PC-9 (cell line): ENCODE data around the gene SHBG. TPM values are rescaled to one million over a fixed set of nuclear protein-coding genes. Genes with fewer than 3 reads are reported as not detected.
A peak's percentile ranks its signal among the peaks of the same experiment; 100 is the strongest.

Source experiments
- BruUV-seq: library from RNA; stranded (reverse); fragments of 400-500 nt; replicated peaks from 2 replicates; lab custom pipeline; 2021; lab: Mats Ljungman, UMichigan
- CTCF ChIA-PET: fragments of 300-600 bp; sonication (Branson Sonifier 250); formaldehyde crosslinking; loops from one replicate; lab custom pipeline; 2022; ENCODE audit warnings: antibody characterized with exemption; lab: Charles Lee
- POLR2A ChIA-PET: fragments of 300-600 bp; sonication (Branson Sonifier 250); formaldehyde crosslinking; loops from one replicate; lab custom pipeline; 2022; ENCODE audit warnings: antibody characterized with exemption; ENCODE audit not compliant: unreplicated experiment; lab: Charles Lee
- DNase-seq, 2 experiments: peaks; one replicate each; pipeline versions ENCODE4 v3.0.0 to v3.0.0-alpha.2; 2015 to 2022; ENCODE audit warnings: mixed read lengths in 1 of 2
- H2AFZ ChIP-seq: fragments of 200-600 bp; sonication (generic); 2 replicates; pipeline ENCODE4 v1.8.1; 2017; ENCODE audit warnings: antibody characterized with exemption
- H3F3A ChIP-seq: fragments of 200-600 bp; sonication (generic); 2 replicates; pipeline ENCODE4 v1.8.1; 2017; ENCODE audit warnings: antibody characterized with exemption, mild to moderate bottlenecking, low read depth; ENCODE audit not compliant: insufficient read depth
- H3K27ac ChIP-seq: fragments of 200-600 bp; sonication (generic); 2 replicates; pipeline ENCODE4 v1.6.1; 2016; ENCODE audit warnings: mixed run types
- H3K27me3 ChIP-seq: fragments of 200-600 bp; sonication (generic); 2 replicates; pipeline ENCODE4 v1.6.1; 2016; ENCODE audit warnings: low read depth, mixed run types; ENCODE audit not compliant: insufficient read depth
- H3K36me3 ChIP-seq: fragments of 200-600 bp; sonication (generic); 2 replicates; pipeline ENCODE4 v1.6.1; 2016; ENCODE audit warnings: low read depth, mixed run types
- H3K4me1 ChIP-seq: fragments of 200-600 bp; sonication (generic); replicated peaks from 2 replicates; pipeline ENCODE4 v1.6.1; 2016; ENCODE audit warnings: mixed run types; ENCODE audit not compliant: insufficient read depth
- H3K4me2 ChIP-seq: fragments of 200-600 bp; sonication (generic); 2 replicates; pipeline ENCODE4 v1.6.1; 2017; ENCODE audit warnings: mixed run types
- H3K4me3 ChIP-seq: fragments of 200-600 bp; sonication (generic); 2 replicates; pipeline ENCODE4 v1.6.1; 2016; ENCODE audit warnings: mixed run types
- H3K79me2 ChIP-seq: fragments of 200-600 bp; sonication (generic); 2 replicates; pipeline ENCODE4 v1.6.1; 2017; ENCODE audit warnings: low read depth, mixed run types
- H3K9me2 ChIP-seq: fragments of 200-600 bp; sonication (generic); 2 replicates; pipeline ENCODE4 v1.8.1; 2017; ENCODE audit warnings: mild to moderate bottlenecking; ENCODE audit not compliant: insufficient read depth
- H3K9me3 ChIP-seq: fragments of 200-600 bp; sonication (generic); 2 replicates; pipeline ENCODE4 v1.8.1; 2016; ENCODE audit warnings: low read depth; ENCODE audit not compliant: insufficient read depth
- H4K20me1 ChIP-seq: fragments of 200-600 bp; sonication (generic); 2 replicates; pipeline ENCODE4 v1.8.1; 2017; ENCODE audit not compliant: insufficient read depth
- CTCF ChIP-seq: fragments of 200-600 bp; sonication (generic); conservative IDR thresholded peaks from 2 replicates; pipeline ENCODE4 v1.6.1; 2017; ENCODE audit warnings: mixed run types, antibody characterized with exemption, mild to moderate bottlenecking, moderate library complexity
- EZH2 ChIP-seq: fragments of 200-600 bp; sonication (generic); IDR thresholded peaks from 2 replicates; pipeline ENCODE4 v1.8.0; 2017; ENCODE audit warnings: antibody characterized with exemption, low read depth
- intact Hi-C: fragments of 100-400 bp; cut with micrococcal nuclease; formaldehyde crosslinking; loops from one replicate; pipeline ENCODE4 v1.10.0; 2022; ENCODE audit not compliant: unreplicated experiment
- total RNA-seq: library from RNA; stranded (reverse); gene quantifications from 2 replicates; pipeline ENCODE4 v1.2.3, GENCODE V29; 2021

The SHBG gene
- total RNA-seq, 1 experiment from 2014 or later, result 0.52 TPM

DNA sequence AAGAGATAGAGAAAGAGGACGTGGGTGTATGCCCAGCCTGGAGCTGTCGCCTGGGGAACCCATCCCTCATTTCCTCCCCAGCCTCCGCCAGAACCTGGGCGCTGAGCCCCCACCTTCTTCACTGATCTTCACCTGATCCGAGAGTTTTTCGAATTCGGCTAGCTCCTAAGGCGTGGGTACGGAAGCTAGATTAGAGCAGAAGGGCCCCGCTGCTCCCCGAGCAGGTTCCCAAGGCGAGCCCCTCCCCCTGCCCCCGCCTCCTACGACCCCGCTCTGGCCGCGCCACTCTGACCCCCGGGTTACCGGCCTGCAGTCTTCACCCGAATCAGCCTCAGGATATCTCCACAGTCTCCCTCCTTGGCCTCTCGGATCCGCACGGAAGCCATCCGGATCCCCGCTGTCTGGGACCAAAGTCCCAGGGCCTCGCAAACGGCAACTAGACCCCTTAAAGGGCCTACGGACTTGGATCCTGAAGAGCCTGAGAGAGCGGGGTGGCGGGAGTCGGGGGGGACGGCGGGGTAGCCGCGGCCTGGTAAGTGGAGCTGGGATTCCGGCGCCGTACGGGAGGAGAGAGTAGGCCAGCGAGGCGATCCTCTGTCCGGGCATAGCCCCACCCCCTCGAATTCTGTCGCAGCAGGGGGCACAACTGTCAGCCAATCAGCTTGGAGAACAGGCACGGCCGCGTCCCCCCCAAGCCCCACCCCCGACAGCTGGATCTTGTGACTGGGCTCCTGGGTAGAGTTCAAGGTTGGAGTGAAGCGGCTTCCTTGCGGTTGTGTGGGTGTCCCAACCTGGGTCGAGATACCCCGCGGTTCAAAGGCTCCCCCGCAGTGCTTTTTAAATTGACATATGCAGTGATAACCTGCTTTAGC lies 2.4 kb upstream of the SHBG start, which contains the start of gene SAT2:
Gene SAT2, minus strand, starts transcription at position 572 of the 872 bp plus-strand sequence. Its CDS starts 186 bp downstream, at position 386.
- POLR2A ChIA-PET, result interaction anchor here (0.6 to 1.5 kb wide), 9 partner anchors 12 to 603 kb away, joined by 3 to 9 read pairs (median 7); partner anchors contain the start of genes DVL2, SOX15 and TP53
- intact Hi-C loops, result no loop called here
- CTCF ChIA-PET, result interaction anchor here (0.6 to 1.3 kb wide), 3 partner anchors 14 to 391 kb away, joined by 3 to 4 read pairs (median 4); partner anchors contain the start of genes TP53 and WRAP53

GRCh38 chr17:7631398-7632380 lies 1.8 kb downstream of the SHBG start:
- H3K4me1 ChIP-seq, result peaks cover 1% of the 10 kb centered on the region; the same call in 1 of the 2 replicates
- BruUV-seq, result no TSS peak
- H3K79me2 ChIP-seq, result no peaks in the 10 kb centered on the region
- ChIA-PET POLR2A (no interaction called here), CTCF (interaction anchor here (1.2 kb wide), 2 partner anchors 56 to 586 kb away, joined by 3 to 8 read pairs; partner anchors contain the start of genes TP53 and WRAP53)
- no peaks in the 10 kb centered on the region for H3K27me3 ChIP-seq
- DNase-seq, result no peak
- H3K4me2 ChIP-seq, result no peak overlapping the region
- TF ChIP-seq EZH2, result no peak
- no peak for TF ChIP-seq CTCF
- H3K4me3 ChIP-seq, result no peak overlapping the region
- H3K36me3 ChIP-seq, result no peaks in the 10 kb centered on the region
- no peaks in the 10 kb centered on the region for H3F3A ChIP-seq
- H2AFZ ChIP-seq, result no peak overlapping the region
- no peak overlapping the region for H3K27ac ChIP-seq
- H3K9me3 ChIP-seq, result no peaks in the 10 kb centered on the region
- intact Hi-C loops, result loop anchor here (5.0 kb wide), 1 partner anchor 56 kb away; the partner anchor contains the start of genes TP53 and WRAP53
- no peaks in the 10 kb centered on the region for H4K20me1 ChIP-seq
- H3K9me2 ChIP-seq, result no peaks in the 10 kb centered on the region

More for the DNA sequence above, 2.4 kb upstream of the SHBG start, which contains the start of gene SAT2:
- Histone ChIP-seq H3K79me2 (no peaks in the 10 kb centered on the region), H3F3A (no peaks in the 10 kb centered on the region), H3K4me1 (peaks cover 4% of the 10 kb centered on the region; the same call in 1 of the 2 replicates), H2AFZ (peak within 1 kb of the TSS; percentile 89), H3K9me3 (no peaks in the 10 kb centered on the region), H3K27me3 (no peaks in the 10 kb centered on the region), H3K36me3 (no peaks in the 10 kb centered on the region), H3K4me2 (peak within 1 kb of the TSS; percentile 81), H3K9me2 (no peaks in the 10 kb centered on the region), H4K20me1 (no peaks in the 10 kb centered on the region), H3K27ac (peak within 1 kb of the TSS; percentile 47; the same call in 1 of the 2 replicates), H3K4me3 (peak within 1 kb of the TSS; percentile 79)
- DNase-seq, result peak; percentile 74 to 97
- TF ChIP-seq CTCF, result no peak
- no peak for TF ChIP-seq EZH2
- no TSS peak for BruUV-seq
